GM12878 (cell line): ENCODE data around the gene TACR1. TPM values are rescaled to one million over a fixed set of nuclear protein-coding genes. Genes with fewer than 3 reads are reported as not detected.

ENCODE experiments used
- ATAC-seq: fragments of 200-7000 bp; cut with Tn5 transposase; 3 replicates; pipeline ENCODE4 v1.9.1; 2020; ENCODE audit warnings: mild to moderate bottlenecking, moderate library complexity
- BruUV-seq: library from RNA; stranded (reverse); fragments of 400-500 nt; replicated peaks from 2 replicates; lab custom pipeline; 2021; lab: Mats Ljungman, UMichigan
- CTCF ChIA-PET: fragments of 300-600 bp; sonication (Branson Sonifier 250); formaldehyde crosslinking; extraction: SDS; loops from one replicate; lab custom pipeline; 2021; ENCODE audit warnings: inconsistent platforms; lab: Yijun Ruan, JAX
- POLR2A ChIA-PET: fragments of 350-600 bp; formaldehyde crosslinking; extraction: SDS; loops from one replicate; lab custom pipeline; 2021; ENCODE audit warnings: inconsistent platforms; lab: Charles Lee
- RAD21 ChIA-PET: fragments of 300-600 bp; sonication (Branson Sonifier 250); formaldehyde crosslinking; loops from one replicate; lab custom pipeline; 2023; ENCODE audit warnings: antibody characterized with exemption; ENCODE audit not compliant: unreplicated experiment; lab: Charles Lee
- SMC1A ChIA-PET: fragments of 300-600 bp; sonication (Branson Sonifier 250); formaldehyde crosslinking; loops from one replicate; lab custom pipeline; 2023; ENCODE audit not compliant: unreplicated experiment, uncharacterized antibody; lab: Charles Lee
- DNase-seq: peaks from one replicate; pipeline ENCODE4 v3.0.0-alpha.2; 2011; ENCODE audit warnings: low read depth, low spot score
- FAIRE-seq: peaks from 3 replicates; lab custom pipeline; 2011; peaks lifted over from hg19 to GRCh38; lab: Jason Lieb, UNC
- H2AFZ ChIP-seq: 2 replicates; pipeline ENCODE4 v1.6.0; 2011; ENCODE audit warnings: low read depth, low read length, control low read depth; ENCODE audit not compliant: control insufficient read depth
- H3K27ac ChIP-seq: 2 replicates; pipeline ENCODE4 v1.5.1; 2011; ENCODE audit warnings: control low read depth; ENCODE audit not compliant: control insufficient read depth, insufficient read depth
- H3K27me3 ChIP-seq, 2 experiments: replicated peaks in 1 of 2; 2 replicates each; pipeline versions ENCODE4 v1.6.0 to v1.6.1; 2011; ENCODE audit warnings: low read length in 1 of 2; ENCODE audit not compliant: control insufficient read depth in 2 of 2, insufficient read depth in 2 of 2
- H3K36me3 ChIP-seq, 2 experiments: 2 replicates each; pipeline ENCODE4 v1.5.1; 2011; ENCODE audit warnings: low read length in 1 of 2; ENCODE audit not compliant: control insufficient read depth in 2 of 2, insufficient read depth in 2 of 2
- H3K4me1 ChIP-seq: 2 replicates; pipeline ENCODE4 v1.6.1; 2011; ENCODE audit warnings: mild to moderate bottlenecking, low read length, moderate library complexity, mixed read lengths; ENCODE audit not compliant: control insufficient read depth, insufficient read depth
- H3K4me2 ChIP-seq: 2 replicates; pipeline ENCODE4 v1.6.0; 2011; ENCODE audit warnings: control low read depth; ENCODE audit not compliant: control insufficient read depth, insufficient read depth
- H3K4me3 ChIP-seq: fragments of 200-600 bp; sonication (generic); 2 replicates; pipeline ENCODE4 v1.5.1; 2016
- H3K79me2 ChIP-seq: 2 replicates; pipeline ENCODE4 v1.6.0; 2011; ENCODE audit warnings: low read length; ENCODE audit not compliant: control insufficient read depth, insufficient read depth
- H3K9ac ChIP-seq: 2 replicates; pipeline ENCODE4 v1.8.0; 2011; ENCODE audit warnings: low read length, control low read depth, mixed read lengths; ENCODE audit not compliant: control insufficient read depth, insufficient read depth
- H3K9me3 ChIP-seq: replicated peaks from 3 replicates; pipeline ENCODE4 v1.5.1; 2011; ENCODE audit warnings: mild to moderate bottlenecking, low read length; ENCODE audit not compliant: control insufficient read depth, insufficient read depth
- H4K20me1 ChIP-seq: 2 replicates; pipeline ENCODE4 v1.6.0; 2011; ENCODE audit not compliant: control insufficient read depth, insufficient read depth
- CHD4 ChIP-seq: fragments of 200-600 bp; sonication (generic); IDR thresholded peaks from 2 replicates; pipeline ENCODE4 v1.6.1; 2016; ENCODE audit warnings: mild to moderate bottlenecking
- CREB1 ChIP-seq: IDR thresholded peaks from 2 replicates; pipeline ENCODE4 v1.6.1; 2012; ENCODE audit warnings: low read depth, mild to moderate bottlenecking, inconsistent platforms
- FOS ChIP-seq: IDR thresholded peaks from 3 replicates; pipeline ENCODE4 v1.6.1; 2011; ENCODE audit warnings: borderline replicate concordance; ENCODE audit not compliant: insufficient read length; ENCODE audit errors: extremely low read depth
- HCFC1 ChIP-seq: fragments of 150-350 bp; IDR thresholded peaks from 2 replicates; pipeline ENCODE4 v1.6.1; 2014; ENCODE audit warnings: low read length
- HDGF ChIP-seq: fragments of 450-650 bp; IDR thresholded peaks from 2 replicates; pipeline ENCODE4 v1.6.1; 2016; ENCODE audit warnings: antibody characterized with exemption
- MXI1 ChIP-seq: fragments of 150-350 bp; IDR thresholded peaks from 2 replicates; pipeline ENCODE4 v1.6.1; 2011; ENCODE audit warnings: low read depth, mild to moderate bottlenecking, inconsistent platforms, low read length, improper control_type of control experiment
- MYC ChIP-seq: IDR thresholded peaks from 2 replicates; pipeline ENCODE4 v1.6.1; 2011; ENCODE audit warnings: mild to moderate bottlenecking, low read length, moderate library complexity, inconsistent platforms; ENCODE audit not compliant: insufficient read depth, insufficient replicate concordance, insufficient read length, severe bottlenecking
- NFYA ChIP-seq: IDR thresholded peaks from 2 replicates; pipeline ENCODE4 v1.6.1; 2011; ENCODE audit warnings: low read depth, mild to moderate bottlenecking, low read length, improper control_type of control experiment, borderline replicate concordance
- POLR2A ChIP-seq: IDR thresholded peaks from 2 replicates; pipeline ENCODE4 v1.6.1; 2011; ENCODE audit warnings: low read depth, mild to moderate bottlenecking, low read length
- RBBP5 ChIP-seq: fragments of 200-600 bp; sonication (generic); conservative IDR thresholded peaks from 2 replicates; pipeline ENCODE4 v1.6.1; 2016
- RCOR1 ChIP-seq: conservative IDR thresholded peaks from 2 replicates; pipeline ENCODE4 v1.6.1; 2012; ENCODE audit warnings: low read depth, low read length, improper control_type of control experiment
- SMAD1 ChIP-seq: fragments of 450-650 bp; IDR thresholded peaks from 2 replicates; pipeline ENCODE4 v1.6.1; 2018; ENCODE audit warnings: mild to moderate bottlenecking, low read depth; ENCODE audit not compliant: partially characterized antibody
- SPI1 ChIP-seq: IDR thresholded peaks from 2 replicates; pipeline ENCODE4 v1.6.1; 2011; ENCODE audit warnings: low read depth, mild to moderate bottlenecking, low read length, moderate library complexity, borderline replicate concordance; ENCODE audit not compliant: insufficient read depth
- SUZ12 ChIP-seq: fragments of 200-600 bp; sonication (generic); IDR thresholded peaks from one replicate; pipeline ENCODE4 v1.6.1; 2018; ENCODE audit warnings: antibody characterized with exemption, mild to moderate bottlenecking; ENCODE audit not compliant: unreplicated experiment
- WGBS: methylation state at CpG from one replicate; pipeline ENCODE4 v1.1.6; 2016; ENCODE audit warnings: low lambda C conversion rate; ENCODE audit not compliant: insufficient replicate concordance, insufficient coverage; ENCODE audit errors: missing lambda C conversion rate; 5-methylcytosine and 5-hydroxymethylcytosine counted together
- in situ Hi-C: fragments of 300-500 bp; cut with MboI; formaldehyde crosslinking; loops from 9 replicates; pipeline ENCODE4 v1.14.3; 2018; ENCODE audit warnings: mixed read lengths
- intact Hi-C: fragments of 100-400 bp; cut with micrococcal nuclease; formaldehyde crosslinking; loops from one replicate; pipeline ENCODE4 v1.14.2; 2022; ENCODE audit not compliant: unreplicated experiment
- polyA plus RNA-seq, 11 experiments: library from polyadenylated mRNA; depleted of rRNA in 4 of 11; unstranded in 6 of 11; stranded (reverse) in 5 of 11; fragments of >200 nt; fragmentation: Nextera tagmentation in 4 of 11; fragmentation: Illumina TruSeq in 1 of 11; extraction: Ambion mirVana in 4 of 11; extraction: Trizol in 1 of 11; gene quantifications; 1 replicate in 1 of 11; 2 replicates in 10 of 11; pipeline versions ENCODE4 v1.2.1 to v1.2.3, GENCODE V29; 2011 to 2016; ENCODE audit warnings: inconsistent platforms in 2 of 11, missing spikeins in 2 of 11, low read depth in 1 of 11
- total RNA-seq, 4 experiments: library from RNA; depleted of rRNA in 3 of 4; stranded (reverse); fragments of >200 nt in 3 of 4; fragmentation: Illumina TruSeq in 1 of 4; extraction: Trizol in 1 of 4; gene quantifications; 2 replicates each; pipeline versions ENCODE4 v1.2.1 to v1.2.3, GENCODE V29; 2013 to 2021

The TACR1 gene
- total and polyA plus RNA-seq, 10 of the 15 experiments (the other 5 are each of a cell fraction or from before 2014, with no cell fraction given) = 0.04 to 1.4 (median 0.15) TPM

GRCh38 chr2:75097831-75098230 is 101.5 kb downstream of the TACR1 start:
- H3K27me3 ChIP-seq = no peaks in the 10 kb centered on the region
- H3K4me2 ChIP-seq = no peak overlapping the region
- 0% methylated on average over 1 of the region's 1 CpG for WGBS
- ChIA-PET SMC1A (interaction anchor here (1.0 to 2.1 kb wide), 5 partner anchors 21 to 511 kb away, joined by 3 to 8 read pairs (median 3); no protein-coding TSS in a partner anchor), CTCF (interaction anchor here (0.6 to 2.5 kb wide), 12 partner anchors 11 to 511 kb away, joined by 3 to 13 read pairs (median 4); no protein-coding TSS in a partner anchor), RAD21 (interaction anchor here (0.6 to 2.1 kb wide), 3 partner anchors 20 to 511 kb away, joined by 3 to 6 read pairs (median 4); no protein-coding TSS in a partner anchor), POLR2A (no interaction called here)
- intact Hi-C loops (loop anchor here (1.0 kb wide), 1 partner anchor 307 kb away; no protein-coding TSS in a partner anchor), in situ Hi-C loops (no loop called here)
- no peak for ATAC-seq
- no peaks in the 10 kb centered on the region for H3K4me1 ChIP-seq
- BruUV-seq = no TSS peak
- no peaks in the 10 kb centered on the region for H3K79me2 ChIP-seq
- H4K20me1 ChIP-seq = no peaks in the 10 kb centered on the region
- no peaks in the 10 kb centered on the region; the same call in 2 of the 3 replicates for H3K9me3 ChIP-seq
- DNase-seq = no peak
- no peak overlapping the region for H3K4me3 ChIP-seq
- no peak overlapping the region for H3K27ac ChIP-seq
- no peak overlapping the region for H3K9ac ChIP-seq
- TF ChIP-seq POLR2A (no peak), MYC (no peak), SMAD1 (no peak), FOS (no peak), MXI1 (no peak), SUZ12 (no peak), CREB1 (no peak), CHD4 (no peak), NFYA (no peak), HCFC1 (no peak), RCOR1 (no peak), HDGF (no peak), RBBP5 (no peak), SPI1 (no peak)
- H3K36me3 ChIP-seq = no peaks in the 10 kb centered on the region
- H2AFZ ChIP-seq = no peak overlapping the region
- FAIRE-seq = no peak
